GM13976 (cell line): ENCODE results near the gene RCAN1.

Experiments
- DNase-seq: peaks from one replicate; pipeline ENCODE4 v3.0.0; 2012; ENCODE audit warnings: low spot score
- CTCF ChIP-seq: IDR thresholded peaks from 2 replicates; pipeline ENCODE4 v1.5.1; 2012; ENCODE audit warnings: borderline replicate concordance, mild to moderate bottlenecking; ENCODE audit not compliant: insufficient read depth; ENCODE audit errors: extremely low read depth, missing control alignments, control extremely low read depth
- in situ Hi-C: fragments of 300-500 bp; cut with MboI; formaldehyde crosslinking; loops from one replicate; pipeline ENCODE4 v1.12.0; 2022; ENCODE audit warnings: low sequenced_read_pairs, mixed read lengths, inconsistent platforms; ENCODE audit not compliant: unreplicated experiment

RCAN1 gene

GRCh38 chr21:34511181-34511580 is 103.7 kb downstream of the RCAN1 start:
- in situ Hi-C loops = no loop called here
- no peak for DNase-seq
- no peak for TF ChIP-seq CTCF

GRCh38 chr21:34510148-34511142 is 104.5 kb downstream of the RCAN1 start:
- peak; percentile 85 for DNase-seq
- TF ChIP-seq CTCF = peak; percentile 89
- in situ Hi-C loops = no loop called here

- in situ Hi-C loops = no loop called here
- no peak for DNase-seq
- TF ChIP-seq CTCF = peak; percentile 40
Observed at GRCh38 chr21:34509151-34509550, 105.8 kb downstream of the RCAN1 start.

GRCh38 chr21:34504595-34504994 is 110.3 kb downstream of the RCAN1 start:
- no peak for DNase-seq
- in situ Hi-C loops = no loop called here
- no peak for TF ChIP-seq CTCF

GRCh38 chr21:34502480-34503106 is 112.3 kb downstream of the RCAN1 start:
- TF ChIP-seq CTCF = no peak
- in situ Hi-C loops = no loop called here
- no peak for DNase-seq

GRCh38 chr21:34501716-34502115 is 113.2 kb downstream of the RCAN1 start:
- in situ Hi-C loops = no loop called here
- DNase-seq = no peak
- TF ChIP-seq CTCF = no peak
